ENCODE data around the gene PCDHGA12.

PCDHGA12 gene

DNA sequence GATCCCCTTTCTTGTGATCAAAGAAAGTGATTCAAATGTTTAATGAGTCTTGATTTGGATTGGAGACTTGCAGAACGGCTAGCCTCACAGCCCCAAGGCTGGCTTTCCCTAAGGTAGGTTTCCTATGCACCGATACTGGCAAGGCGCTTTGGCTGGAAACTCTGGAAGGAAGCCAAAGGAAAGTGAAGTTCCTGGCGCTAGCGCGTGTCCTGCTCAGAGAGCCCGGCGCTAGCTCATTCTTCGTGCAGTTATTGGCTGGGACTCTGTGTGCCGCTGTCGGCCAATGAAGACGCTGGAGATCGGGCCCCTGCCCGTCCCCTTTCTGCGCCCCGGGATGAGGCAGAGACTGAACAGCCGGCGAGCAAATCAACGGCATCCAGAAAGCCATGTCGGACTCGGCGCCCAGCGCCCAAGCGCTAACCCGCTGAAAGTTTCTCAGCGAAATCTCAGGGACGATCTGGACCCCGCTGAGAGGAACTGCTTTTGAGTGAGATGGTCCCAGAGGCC lies 45.4 kb downstream of the PCDHGA12 start, which contains the start of gene PCDHGC3:
PCDHGC3 (plus strand) TSS at position 342 of the 507 bp plus-strand sequence; CDS start at position 493, 151 bp downstream.
- peak; percentile 70 for DNase-seq
- Mint-ChIP-seq H3K4me1 (ENCODE audit: low read depth) (peaks cover 28% of the 10 kb centered on the region), H3K9me3 (no peaks in the 10 kb centered on the region), H3K4me3 (peak within 1 kb of the TSS; percentile 81), H3K27ac (no peak within 1 kb of the TSS), H3K27me3 (peaks cover 65% of the 10 kb centered on the region), H3K36me3 (ENCODE audit: low read depth) (no peaks in the 10 kb centered on the region)

DNA sequence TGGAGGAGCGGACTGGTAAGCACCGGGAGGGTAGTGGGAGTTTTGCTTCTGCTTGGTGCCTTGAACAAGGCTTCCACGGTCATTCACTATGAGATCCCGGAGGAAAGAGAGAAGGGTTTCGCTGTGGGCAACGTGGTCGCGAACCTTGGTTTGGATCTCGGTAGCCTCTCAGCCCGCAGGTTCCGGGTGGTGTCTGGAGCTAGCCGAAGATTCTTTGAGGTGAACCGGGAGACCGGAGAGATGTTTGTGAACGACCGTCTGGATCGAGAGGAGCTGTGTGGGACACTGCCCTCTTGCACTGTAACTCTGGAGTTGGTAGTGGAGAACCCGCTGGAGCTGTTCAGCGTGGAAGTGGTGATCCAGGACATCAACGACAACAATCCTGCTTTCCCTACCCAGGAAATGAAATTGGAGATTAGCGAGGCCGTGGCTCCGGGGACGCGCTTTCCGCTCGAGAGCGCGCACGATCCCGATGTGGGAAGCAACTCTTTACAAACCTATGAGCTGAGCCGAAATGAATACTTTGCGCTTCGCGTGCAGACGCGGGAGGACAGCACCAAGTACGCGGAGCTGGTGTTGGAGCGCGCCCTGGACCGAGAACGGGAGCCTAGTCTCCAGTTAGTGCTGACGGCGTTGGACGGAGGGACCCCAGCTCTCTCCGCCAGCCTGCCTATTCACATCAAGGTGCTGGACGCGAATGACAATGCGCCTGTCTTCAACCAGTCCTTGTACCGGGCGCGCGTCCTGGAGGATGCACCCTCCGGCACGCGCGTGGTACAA lies 46.0 kb downstream of the PCDHGA12 start:
- Mint-ChIP-seq H3K4me3 (peak overlapping the region; percentile 81), H3K27ac (no peak overlapping the region), H3K27me3 (peaks cover 70% of the 10 kb centered on the region), H3K4me1 (ENCODE audit: low read depth) (peaks cover 28% of the 10 kb centered on the region), H3K9me3 (no peaks in the 10 kb centered on the region), H3K36me3 (ENCODE audit: low read depth) (no peaks in the 10 kb centered on the region)
- no peak for DNase-seq

- Mint-ChIP-seq H3K4me3 (peak overlapping the region; percentile 81), H3K27ac (no peak overlapping the region), H3K27me3 (peaks cover 73% of the 10 kb centered on the region), H3K36me3 (ENCODE audit: low read depth) (no peaks in the 10 kb centered on the region), H3K4me1 (ENCODE audit: low read depth) (peaks cover 28% of the 10 kb centered on the region), H3K9me3 (no peaks in the 10 kb centered on the region)
- DNase-seq, result no peak
Measured at GRCh38 chr5:141477044-141477575, 46.8 kb downstream of the PCDHGA12 start.

DNA sequence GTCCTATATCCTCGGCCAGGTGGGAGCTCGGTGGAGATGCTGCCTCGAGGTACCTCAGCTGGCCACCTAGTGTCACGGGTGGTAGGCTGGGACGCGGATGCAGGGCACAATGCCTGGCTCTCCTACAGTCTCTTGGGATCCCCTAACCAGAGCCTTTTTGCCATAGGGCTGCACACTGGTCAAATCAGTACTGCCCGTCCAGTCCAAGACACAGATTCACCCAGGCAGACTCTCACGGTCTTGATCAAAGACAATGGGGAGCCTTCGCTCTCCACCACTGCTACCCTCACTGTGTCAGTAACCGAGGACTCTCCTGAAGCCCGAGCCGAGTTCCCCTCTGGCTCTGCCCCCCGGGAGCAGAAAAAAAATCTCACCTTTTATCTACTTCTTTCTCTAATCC lies 47.5 kb downstream of the PCDHGA12 start:
- H3K27ac Mint-ChIP-seq, result no peak overlapping the region
- H3K4me3 Mint-ChIP-seq, result no peak overlapping the region
- no peaks in the 10 kb centered on the region for H3K36me3 Mint-ChIP-seq (ENCODE audit: low read depth)
- H3K9me3 Mint-ChIP-seq, result no peaks in the 10 kb centered on the region
- DNase-seq, result no peak
- peaks cover 28% of the 10 kb centered on the region for H3K4me1 Mint-ChIP-seq (ENCODE audit: low read depth)
- H3K27me3 Mint-ChIP-seq, result peaks cover 80% of the 10 kb centered on the region

DNA sequence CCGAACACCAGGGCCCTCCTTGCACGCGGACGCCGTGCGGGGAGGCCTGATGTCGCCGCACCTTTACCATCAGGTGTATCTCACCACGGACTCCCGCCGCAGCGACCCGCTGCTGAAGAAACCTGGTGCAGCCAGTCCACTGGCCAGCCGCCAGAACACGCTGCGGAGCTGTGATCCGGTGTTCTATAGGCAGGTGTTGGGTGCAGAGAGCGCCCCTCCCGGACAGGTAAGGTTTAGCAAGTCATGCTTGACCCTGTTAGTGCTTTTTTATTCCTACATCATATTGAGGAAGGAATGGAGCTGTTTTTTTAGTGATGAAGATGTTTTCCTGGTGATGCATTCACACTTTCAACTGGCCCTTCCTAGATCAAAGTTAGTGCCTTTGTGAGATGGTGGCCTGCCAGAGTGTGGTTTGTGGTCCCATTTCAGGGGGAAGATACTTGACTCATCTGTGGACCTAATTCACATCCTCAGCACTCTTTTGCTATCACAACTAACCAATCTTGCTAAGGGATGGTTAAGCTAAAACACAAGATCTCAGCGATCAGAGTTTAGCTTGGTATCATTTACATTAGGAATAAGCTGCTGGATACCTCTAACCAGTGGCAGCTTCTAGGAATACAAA lies 48.1 kb downstream of the PCDHGA12 start:
- H3K27ac Mint-ChIP-seq, result no peak overlapping the region
- H3K9me3 Mint-ChIP-seq, result no peaks in the 10 kb centered on the region
- peaks cover 86% of the 10 kb centered on the region for H3K27me3 Mint-ChIP-seq
- no peak overlapping the region for H3K4me3 Mint-ChIP-seq
- no peak for DNase-seq
- H3K4me1 Mint-ChIP-seq (ENCODE audit: low read depth), result peaks cover 28% of the 10 kb centered on the region
- no peaks in the 10 kb centered on the region for H3K36me3 Mint-ChIP-seq (ENCODE audit: low read depth)

GRCh38 chr5:141479776-141480175 lies 49.5 kb downstream of the PCDHGA12 start:
- Mint-ChIP-seq H3K36me3 (ENCODE audit: low read depth) (no peaks in the 10 kb centered on the region), H3K27me3 (peaks cover 95% of the 10 kb centered on the region), H3K9me3 (no peaks in the 10 kb centered on the region), H3K4me3 (no peak overlapping the region), H3K4me1 (ENCODE audit: low read depth) (peaks cover 31% of the 10 kb centered on the region), H3K27ac (no peak overlapping the region)
- no peak for DNase-seq

Measured in activated T-cell treated with anti-CD3 and anti-CD28 coated beads, Interleukin-2, amount 50 U/mL, for 24 hours (primary cell).